Measurements from ENCODE around the gene UMODL1.

Gene UMODL1

GRCh38 chr21:42071146-42071737 is at the start of gene UMODL1:
Gene UMODL1, plus strand, starts transcription at chr21:42071317. Its CDS starts 0 bp downstream, at chr21:42071317.
- DNase-seq (ENCODE audit: low spot score) = no peak

DNA sequence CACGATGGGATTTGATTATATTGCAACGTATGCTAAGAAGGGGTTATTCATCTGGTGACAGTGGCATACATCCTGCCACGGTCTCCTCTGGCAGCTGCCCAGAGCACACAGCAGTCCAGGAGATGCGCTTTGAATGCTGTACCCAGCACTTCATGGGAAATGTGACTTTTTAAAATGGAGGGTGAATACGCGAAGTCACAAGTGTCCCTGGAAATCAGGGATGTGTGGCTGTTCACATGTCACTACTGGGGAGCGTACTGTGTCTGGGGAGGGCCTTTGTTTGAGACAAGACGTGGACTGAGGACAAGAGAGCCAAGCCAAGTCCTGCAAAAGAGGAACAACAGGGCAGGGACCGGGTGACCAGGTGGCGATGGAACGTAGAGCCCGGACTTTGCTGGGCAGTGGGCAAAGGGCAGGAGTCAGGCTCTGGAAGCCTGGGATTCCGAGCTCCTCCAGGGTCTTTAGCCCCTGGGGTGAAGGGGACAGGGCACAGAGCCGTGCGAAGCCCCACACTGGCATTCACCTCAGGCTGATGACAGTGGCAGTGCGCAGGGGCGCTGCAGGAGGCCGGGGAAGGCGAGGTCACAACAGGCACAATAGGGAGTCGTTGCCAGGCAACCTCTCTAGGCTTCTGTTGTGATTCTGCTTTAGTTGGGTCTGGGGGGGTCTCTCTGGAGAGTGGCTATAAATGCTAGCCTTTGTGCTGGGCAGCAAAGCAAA is 49.6 kb upstream of the UMODL1 start:
- DNase-seq (ENCODE audit: low spot score) = no peak

DNA sequence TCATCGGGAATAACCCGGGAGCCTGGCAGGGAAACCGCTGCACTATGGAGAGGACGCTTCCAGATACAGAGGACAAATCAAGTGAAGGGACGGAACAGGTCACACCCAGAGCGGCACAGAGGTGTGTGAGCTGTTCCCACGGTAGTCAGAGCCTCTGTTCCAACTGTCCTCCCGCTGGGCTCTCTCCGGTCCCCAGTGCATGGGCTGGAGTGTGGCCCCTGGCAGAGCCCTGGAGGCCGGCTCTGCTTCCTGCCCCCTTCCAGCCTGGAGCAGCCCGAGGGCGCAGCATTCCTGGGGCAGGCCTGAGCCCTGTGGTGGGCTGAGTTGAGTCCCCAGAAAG is 49.1 kb upstream of the UMODL1 start:
- DNase-seq (ENCODE audit: low spot score) = no peak

DNA sequence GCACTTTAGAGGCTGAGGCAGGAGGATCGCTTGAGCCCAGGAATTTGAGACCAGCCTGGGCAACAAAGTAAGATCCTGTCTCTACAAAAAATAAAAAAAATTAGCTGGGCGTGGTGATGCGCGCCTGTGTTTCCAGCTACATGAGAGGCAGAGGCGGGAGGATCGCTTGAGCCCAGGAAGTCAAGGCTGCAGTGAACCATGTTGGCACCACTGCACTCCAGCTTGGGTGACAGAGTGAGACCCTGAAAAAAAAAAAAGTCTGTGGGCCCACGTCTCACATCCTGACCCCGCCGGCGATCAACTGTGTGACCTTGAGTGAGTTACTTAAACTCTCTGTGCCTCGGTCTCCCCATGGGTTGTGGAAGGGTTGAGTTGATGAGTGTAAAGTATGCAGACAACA is 48.2 kb upstream of the UMODL1 start:
- no peak for DNase-seq (ENCODE audit: low spot score)

DNA sequence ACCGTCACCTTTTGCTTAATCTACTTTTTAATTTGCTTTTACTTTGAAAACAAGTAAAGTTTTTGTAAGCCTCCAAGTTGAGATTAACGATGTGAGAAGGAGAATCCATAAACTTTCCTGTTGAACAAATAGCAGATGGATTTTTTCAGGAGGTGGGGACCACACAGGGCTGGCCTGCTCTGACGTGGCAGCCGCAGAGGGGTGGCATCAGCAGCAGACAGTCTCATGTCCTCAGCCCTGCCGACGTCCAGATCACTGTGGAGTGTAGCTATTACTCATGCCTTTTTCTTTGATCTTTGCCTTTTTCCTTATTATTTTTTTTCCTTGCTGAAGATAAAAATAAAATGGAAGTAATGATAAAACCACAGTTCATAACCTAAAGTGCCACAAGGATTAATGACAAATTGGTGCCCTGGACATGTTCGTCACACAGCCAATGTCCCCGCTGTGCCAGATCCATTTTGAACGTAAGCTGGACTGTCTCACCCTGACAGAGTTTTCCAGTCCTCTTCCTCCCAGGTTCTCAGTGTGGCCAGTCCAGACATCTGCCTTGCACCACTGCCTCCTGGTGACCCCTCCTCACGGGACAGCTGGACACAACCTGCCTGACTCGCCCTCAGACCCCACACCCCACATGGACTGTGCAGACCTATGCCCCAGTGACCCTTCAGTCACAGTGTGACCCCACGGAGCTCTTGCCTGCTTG is 45.6 kb upstream of the UMODL1 start:
- no peak for DNase-seq (ENCODE audit: low spot score)

DNA sequence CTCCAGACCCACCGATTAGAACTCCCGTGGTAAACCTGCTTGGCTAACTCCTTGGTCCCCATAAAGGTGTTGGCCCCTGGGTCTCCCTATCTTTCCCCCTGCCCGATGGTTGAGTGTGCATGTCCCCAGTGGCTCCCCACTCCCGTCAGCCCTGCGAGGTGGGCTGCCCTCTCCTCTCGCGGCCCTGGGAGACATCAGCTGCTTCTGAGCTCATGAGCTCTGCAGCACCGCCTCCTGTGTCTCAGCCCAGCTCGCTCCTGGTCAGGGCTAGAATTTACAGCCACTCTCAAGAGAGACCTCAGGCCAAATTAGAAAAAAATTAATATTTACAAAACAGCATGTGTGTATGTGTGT is 45.1 kb upstream of the UMODL1 start:
- DNase-seq (ENCODE audit: low spot score) = no peak

DNA sequence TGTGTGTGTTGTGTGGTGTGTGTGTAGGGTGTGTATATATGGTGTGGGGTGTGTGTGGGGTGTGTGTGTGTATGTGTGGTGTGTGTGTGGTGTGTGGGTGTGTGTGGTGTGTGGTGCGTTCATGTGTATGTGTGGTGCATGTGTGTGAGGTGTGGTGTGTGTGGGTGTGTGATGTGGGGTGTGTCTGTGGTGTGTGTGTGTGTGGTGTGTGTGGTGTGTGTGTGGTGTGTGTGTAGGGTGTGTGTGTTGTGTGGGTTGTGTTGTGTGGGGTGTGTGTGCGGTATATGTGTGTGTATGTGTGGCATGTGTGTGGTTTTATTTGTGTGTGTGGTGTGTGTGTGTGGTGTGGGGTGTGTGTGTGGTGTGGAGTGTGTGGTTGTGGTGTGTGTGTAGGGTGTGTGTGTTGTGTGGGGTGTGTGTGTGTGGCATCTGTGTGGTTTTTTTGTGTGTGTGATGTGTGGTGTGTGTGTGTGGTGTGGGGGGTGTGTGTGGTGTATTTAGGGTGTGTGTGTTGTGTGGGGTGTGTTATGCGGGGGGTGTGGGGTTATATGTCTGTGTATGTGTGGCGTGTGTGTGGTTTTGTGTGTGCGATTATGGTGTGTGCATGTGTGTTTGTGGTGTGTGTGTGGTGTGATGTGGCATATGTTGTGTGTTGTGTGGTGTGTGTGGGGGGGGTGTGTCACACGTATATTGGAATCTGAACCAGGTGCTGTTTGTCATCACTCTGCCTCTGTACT is 43.9 kb upstream of the UMODL1 start:
- DNase-seq (ENCODE audit: low spot score) = no peak

- peak; percentile 58 for DNase-seq (ENCODE audit: low spot score)
Measured at GRCh38 chr21:42027822-42028765, 43.0 kb upstream of the UMODL1 start.

GRCh38 chr21:42028766-42029425 is 42.2 kb upstream of the UMODL1 start:
- peak; percentile 54 for DNase-seq (ENCODE audit: low spot score)

GRCh38 chr21:42030311-42030710 is 40.8 kb upstream of the UMODL1 start:
- peak; percentile 40 for DNase-seq (ENCODE audit: low spot score)

- no peak for DNase-seq (ENCODE audit: low spot score)
Measured at GRCh38 chr21:42031241-42031640, 39.9 kb upstream of the UMODL1 start.

GRCh38 chr21:42031816-42032215 is 39.3 kb upstream of the UMODL1 start:
- DNase-seq (ENCODE audit: low spot score) = no peak

GRCh38 chr21:42032266-42032665 is 38.9 kb upstream of the UMODL1 start:
- DNase-seq (ENCODE audit: low spot score) = no peak

DNA sequence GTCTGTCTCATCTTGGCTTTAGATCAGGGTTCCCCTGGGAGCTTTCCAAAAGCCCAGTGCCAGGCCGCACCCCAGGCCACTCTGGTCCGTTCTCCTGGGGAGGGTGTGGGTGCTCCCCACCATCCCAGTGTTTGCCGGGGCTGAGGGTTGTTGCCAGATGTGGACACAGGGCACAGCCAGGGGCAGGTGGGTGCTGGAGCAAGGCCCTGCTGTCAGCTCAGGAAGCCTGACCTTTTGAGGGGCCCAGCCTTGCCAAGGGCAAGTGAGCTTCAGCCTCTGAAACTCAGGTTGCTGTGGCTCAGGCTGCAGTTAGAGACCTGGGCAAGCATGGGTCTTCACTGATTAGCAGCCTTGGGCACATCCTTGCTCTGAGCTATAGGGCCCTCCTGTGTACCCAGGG is 38.1 kb upstream of the UMODL1 start:
- DNase-seq (ENCODE audit: low spot score) = no peak

- DNase-seq (ENCODE audit: low spot score) = no peak
Measured at GRCh38 chr21:42036313-42036712, 34.8 kb upstream of the UMODL1 start.

GRCh38 chr21:42037516-42037915 is 33.6 kb upstream of the UMODL1 start:
- DNase-seq (ENCODE audit: low spot score) = no peak

DNA sequence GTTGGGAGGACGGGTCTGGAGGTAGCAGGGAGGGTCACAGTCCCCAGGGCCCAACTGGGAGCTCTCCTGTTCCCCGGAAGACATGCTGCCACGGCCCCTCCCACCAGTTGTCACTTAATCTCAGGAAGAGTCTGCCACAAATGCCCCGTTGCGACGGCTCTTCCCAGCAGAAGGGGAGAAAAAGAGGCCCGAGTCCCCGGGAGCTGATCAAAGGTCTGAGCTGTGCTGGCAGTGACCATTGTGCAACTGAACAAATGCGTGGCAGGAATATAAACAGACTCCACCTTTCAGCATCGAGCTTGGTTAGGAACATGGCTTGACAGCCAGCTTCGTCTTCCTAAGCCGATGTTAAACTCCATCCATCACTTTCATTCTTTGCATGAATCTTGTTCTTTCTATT is 33.2 kb upstream of the UMODL1 start:
- no peak for DNase-seq (ENCODE audit: low spot score)

DNA sequence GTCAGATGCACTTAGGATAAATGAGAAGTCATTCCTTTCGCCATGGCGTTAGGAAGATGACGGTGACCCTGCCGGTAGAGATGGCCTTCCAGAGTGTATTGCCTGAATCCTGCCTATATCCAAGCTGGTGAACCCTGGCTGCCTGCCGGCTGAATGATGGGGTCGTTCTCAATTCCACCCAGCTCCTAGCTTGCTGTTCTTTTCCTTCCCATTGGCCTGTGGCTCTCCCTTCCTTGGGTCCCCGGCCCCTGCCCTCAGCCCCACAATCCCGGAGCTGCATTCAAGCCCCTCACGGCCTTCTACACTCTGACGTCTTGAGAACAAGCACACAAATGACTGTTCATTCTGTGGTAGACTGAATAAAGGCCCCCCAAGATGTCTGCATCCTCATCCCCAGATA is 32.7 kb upstream of the UMODL1 start:
- DNase-seq (ENCODE audit: low spot score) = no peak

DNA sequence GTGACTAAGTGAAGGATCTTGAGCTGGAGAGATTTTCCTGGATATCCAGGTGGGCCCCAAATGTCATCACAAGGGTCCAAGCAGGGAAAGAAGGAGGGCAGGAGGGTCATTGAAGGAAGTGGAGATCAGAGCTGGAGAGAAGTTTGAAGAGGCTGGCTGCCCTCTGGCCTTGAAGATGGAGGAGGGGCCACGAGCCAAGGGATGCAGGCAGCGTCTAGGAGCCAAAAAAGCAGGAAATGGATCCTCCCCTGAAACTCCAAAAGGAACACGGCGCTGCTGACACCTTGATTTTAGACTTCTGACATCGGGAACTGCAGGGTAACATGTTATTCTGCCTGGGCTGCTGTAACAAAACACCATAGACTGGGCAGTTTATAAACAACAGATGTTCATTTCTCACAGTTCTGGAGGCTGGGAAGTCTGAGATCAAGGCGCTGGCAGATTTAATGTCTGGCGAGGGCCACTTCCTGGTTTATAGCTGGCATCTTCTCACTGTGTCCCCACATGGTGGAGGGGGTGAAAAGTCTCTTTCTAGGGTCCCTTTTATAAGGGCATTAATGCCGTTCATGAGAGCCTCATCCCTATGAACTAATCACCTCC is 32.2 kb upstream of the UMODL1 start:
- DNase-seq (ENCODE audit: low spot score) = no peak

GRCh38 chr21:42039470-42039901 is 31.6 kb upstream of the UMODL1 start:
- DNase-seq (ENCODE audit: low spot score) = no peak

- no peak for DNase-seq (ENCODE audit: low spot score)
Measured at GRCh38 chr21:42039911-42040351, 31.2 kb upstream of the UMODL1 start.
